Left cardiac atrium (tissue), 4 donors: Measurements from ENCODE around the gene RGS10. TPM values are rescaled to one million over a fixed set of nuclear protein-coding genes. Genes with fewer than 3 reads are reported as not detected.

Experiments used
- ATAC-seq, 2 donors: fragments of 200-7000 bp; cut with Tn5 transposase; one replicate each; pipeline ENCODE4 v1.9.1; 2020; ENCODE audit warnings: mild to moderate bottlenecking in 2 of 2, moderate library complexity in 2 of 2
- DNase-seq: peaks from one replicate; pipeline ENCODE4 v3.0.0-alpha.2; 2020
- intact Hi-C, 2 donors: fragments of 100-400 bp; cut with DNase I; formaldehyde crosslinking; loops; one replicate each; pipeline versions ENCODE4 v1.14.1 to v1.15.1; 2022 to 2023
- total RNA-seq, 2 donors: library from RNA; stranded (reverse); fragmentation: NEBNext Ultra II Directional; extraction: Animal tissue kit (Norgen Biotek cat#: 25700); gene quantifications; one replicate each; pipeline ENCODE4 v1.2.1, GENCODE V29; 2021
- donor health status: DM: no; HTN: yes; CAD: no.
- donor health status: DM: no; HTN: yes; CAD: no; lungs with severe emphysema.
- donor health status: DM: yes; HTN: yes; CAD: no.
- donor health status: Dilated cardiomyopathy.

RGS10 gene
- total RNA-seq, 2 donors from 2014 or later, result 7.0 to 12.5 TPM

DNA sequence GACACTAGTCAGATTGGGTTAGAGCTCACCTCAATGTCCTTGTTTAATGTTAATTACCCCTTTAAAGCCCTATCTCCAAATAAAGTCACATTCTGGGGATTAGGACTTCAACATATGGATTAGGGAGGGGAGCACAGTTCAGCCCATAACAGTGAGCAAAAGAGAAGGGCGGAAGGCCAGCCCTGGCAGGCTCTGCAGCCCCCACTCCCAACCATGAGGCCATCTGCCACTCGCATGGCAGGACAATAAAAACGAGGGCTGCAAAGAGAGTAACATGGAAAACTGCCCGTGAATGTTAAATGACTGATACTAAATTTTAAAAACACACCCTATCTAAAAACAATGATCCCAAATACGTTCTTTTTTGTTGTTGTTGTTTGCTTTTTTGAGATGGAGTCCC is 38.7 kb downstream of the RGS10 start:
- intact Hi-C loops, result no loop called here
- DNase-seq (no peak), ATAC-seq (no peak)

DNA sequence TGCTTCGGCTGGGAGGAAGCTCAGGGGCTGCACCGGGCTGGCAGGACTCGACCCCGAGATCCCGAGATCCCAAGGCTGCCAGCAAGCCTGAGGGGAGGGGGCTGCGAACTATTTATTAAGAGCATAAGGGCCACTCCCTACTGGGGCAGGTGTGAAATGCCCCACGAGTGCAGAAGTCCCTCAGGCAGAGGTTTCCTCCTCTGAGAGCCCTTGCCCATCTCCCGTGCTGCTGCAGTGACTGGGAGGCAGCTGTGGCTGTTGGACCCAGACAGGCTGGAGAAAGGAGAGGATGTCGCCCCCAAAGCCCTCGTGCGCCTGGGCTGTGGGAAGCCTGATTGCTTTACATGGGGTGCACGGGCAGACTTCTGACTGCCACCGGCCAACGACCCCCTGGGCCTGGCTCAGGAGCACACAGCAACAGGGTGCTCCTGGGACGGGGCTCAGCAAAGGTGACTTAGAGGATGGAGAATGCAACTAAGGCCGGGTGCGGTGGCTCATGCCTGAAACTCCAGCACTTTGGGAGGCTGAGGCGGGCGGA is 39.8 kb downstream of the RGS10 start:
- no peak for ATAC-seq
- DNase-seq, result no peak
- intact Hi-C loops, result no loop called here

DNA sequence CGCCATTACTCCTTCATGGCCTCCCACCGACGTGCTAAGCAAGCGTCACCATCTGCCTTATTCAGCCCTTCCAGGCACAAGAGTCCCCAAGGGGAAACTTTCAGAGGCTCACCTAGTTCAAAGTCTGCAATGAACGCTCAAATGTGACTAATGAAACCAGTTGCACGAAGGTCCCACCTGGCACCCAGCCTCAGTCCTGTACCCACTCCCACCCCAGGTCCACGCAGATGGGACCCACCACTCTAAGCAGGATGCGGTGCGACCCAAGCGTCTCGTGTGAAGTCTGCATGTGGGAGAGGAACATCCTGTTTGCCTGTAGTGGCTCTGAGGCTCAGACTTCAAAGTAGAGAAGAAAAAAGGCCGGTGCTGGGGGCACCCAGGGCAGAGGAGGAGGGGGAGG is 40.3 kb downstream of the RGS10 start:
- DNase-seq (no peak), ATAC-seq (peak; percentile 29 to 45)
- intact Hi-C loops, result no loop called here

DNA sequence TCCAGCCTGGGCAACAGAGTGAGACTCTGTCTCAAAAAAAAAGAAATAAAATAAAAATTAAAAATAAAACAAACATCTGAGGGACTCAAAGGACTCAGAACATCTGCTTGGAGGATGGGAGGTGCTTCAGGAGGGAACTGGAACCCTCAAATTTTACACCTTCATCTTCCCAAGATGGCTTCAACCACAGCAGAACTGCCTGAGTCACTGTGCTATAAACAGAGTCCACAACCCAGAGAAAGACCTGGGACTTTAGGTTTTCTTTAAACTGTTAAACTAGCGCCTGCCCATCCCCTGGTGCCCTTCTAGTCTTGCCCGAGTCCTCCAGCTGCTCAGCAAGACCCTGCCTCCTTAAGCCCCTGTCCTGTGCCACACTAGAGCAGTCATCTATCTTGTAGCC is 40.8 kb downstream of the RGS10 start:
- no peak for ATAC-seq
- DNase-seq, result no peak
- intact Hi-C loops, result no loop called here

DNA sequence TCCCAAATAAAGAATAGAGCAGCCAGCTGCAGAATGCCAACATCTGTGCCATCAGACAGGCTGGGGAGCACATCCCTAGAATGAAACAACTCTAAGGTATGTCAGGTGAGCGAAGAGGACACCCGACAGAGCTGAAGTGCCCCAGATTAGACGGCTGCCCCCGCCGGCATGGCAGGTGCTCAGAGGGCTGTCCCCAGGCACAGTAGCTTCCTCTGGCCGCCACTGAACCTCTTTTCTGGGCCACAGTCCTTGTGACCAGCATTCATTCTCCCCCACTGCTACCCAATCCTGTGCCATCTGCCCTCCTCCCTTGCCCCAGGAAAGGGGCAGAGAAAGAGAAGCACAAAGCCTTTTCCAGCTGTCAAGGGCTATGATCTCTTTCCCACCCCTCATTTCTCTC is 41.7 kb downstream of the RGS10 start:
- DNase-seq (no peak), ATAC-seq (no peak)
- intact Hi-C loops, result no loop called here

DNA sequence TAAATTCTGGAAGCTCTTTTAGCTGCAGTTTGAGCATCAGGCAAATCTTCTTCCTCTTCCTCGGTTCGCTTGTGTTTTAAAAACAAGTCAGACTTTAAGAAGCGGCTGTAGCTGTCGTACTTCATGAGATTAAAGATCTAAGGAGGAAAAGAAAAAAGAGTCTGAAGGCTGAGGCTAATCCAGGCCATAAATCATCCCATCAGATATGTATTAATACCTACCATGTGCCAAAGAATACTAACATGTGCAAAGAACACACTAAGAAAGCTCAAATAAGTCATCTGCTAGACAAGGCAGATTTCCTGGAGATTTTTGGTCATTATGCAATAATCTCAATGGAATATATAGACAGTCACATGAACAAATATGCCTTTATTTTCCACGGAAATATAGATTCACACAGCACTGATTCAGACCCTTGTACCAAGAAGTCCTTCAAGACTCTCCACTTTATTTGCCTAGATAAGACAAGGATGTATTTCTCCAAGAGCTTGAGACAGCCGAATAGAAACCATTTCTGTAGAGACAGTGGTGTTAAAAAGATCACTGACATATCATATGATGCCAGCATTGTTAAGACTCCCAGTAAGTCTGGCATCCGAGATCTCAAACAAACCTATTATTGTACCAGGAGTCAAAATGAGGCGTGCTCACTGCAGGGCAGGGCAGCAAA is 42.3 kb downstream of the RGS10 start:
- no peak for ATAC-seq
- intact Hi-C loops, result no loop called here
- DNase-seq, result no peak

DNA sequence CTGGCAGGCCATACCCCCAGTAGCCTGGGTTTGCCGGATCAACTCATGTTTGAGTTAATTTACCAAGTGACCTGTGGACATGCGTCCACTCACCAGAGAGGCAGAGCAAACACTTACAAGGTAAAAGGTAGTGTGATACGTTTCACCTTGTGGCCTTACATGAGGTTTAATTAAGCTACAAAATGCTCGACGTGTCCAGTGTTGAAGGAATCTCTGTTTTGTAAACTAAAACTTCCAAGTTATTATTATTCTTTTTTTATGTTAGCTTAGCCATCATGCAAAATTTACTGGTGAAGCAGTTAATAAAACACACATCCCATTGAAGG is 42.9 kb downstream of the RGS10 start:
- ATAC-seq (no peak), DNase-seq (no peak)
- intact Hi-C loops, result no loop called here

DNA sequence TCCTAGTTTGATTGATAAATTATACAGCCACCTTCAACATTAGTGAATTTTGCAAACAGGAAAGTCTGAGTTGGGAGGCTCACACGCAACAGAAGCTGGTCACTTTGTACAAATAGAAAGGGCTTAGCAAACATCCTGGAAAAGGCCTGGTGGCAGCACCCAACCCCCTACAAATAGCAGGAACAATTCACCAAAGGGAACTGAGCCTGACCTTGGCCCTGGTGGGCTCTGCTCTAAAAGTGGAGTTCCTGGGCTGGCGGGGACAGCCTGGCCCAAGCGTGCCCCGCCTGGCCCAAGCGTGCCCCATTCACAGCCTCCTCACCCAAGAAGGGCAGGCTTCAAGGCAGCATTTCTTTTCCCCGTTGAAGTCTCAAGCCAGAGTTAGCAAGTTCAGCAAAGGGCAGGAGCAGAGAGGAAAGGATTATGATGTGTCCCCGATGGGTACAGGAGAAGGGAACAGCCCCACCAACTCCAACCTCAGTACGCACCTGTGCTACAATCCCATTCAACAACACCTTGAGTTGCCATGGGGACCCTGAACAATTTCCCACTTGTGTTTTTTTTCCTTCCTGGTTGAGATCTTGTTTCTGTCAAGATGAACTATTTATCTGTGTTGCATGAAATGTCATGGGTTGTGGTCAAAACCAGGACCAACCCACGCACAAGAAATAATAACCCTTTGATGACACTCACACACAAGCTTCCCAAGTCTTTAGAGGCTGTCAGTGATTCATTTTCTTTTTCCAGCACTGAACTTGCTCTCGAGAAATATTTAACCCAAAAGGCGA is 43.4 kb downstream of the RGS10 start:
- DNase-seq, result no peak
- intact Hi-C loops, result no loop called here
- ATAC-seq, result no peak

DNA sequence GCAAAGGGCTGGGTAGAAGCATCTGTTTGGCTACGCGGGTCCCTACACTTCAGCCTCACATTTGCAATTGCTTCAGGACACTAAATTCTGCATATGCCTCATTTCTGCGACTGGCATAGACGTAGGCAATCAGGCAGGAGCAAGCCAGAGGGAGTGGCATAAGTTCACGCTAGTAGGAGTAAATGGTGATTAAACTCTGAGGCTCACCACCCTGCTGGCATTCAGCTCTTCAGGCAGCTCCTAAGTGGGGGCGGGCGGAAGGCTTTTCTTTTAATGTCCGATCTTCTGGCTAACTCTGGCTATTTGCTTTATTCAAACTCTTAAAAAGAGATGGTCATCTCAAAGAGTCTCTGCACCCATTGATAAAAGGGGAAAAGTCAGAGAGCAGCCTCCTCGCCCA is 45.3 kb downstream of the RGS10 start:
- DNase-seq, result no peak
- intact Hi-C loops, result no loop called here
- ATAC-seq, result peak in 1 of 2 donors; percentile 46

DNA sequence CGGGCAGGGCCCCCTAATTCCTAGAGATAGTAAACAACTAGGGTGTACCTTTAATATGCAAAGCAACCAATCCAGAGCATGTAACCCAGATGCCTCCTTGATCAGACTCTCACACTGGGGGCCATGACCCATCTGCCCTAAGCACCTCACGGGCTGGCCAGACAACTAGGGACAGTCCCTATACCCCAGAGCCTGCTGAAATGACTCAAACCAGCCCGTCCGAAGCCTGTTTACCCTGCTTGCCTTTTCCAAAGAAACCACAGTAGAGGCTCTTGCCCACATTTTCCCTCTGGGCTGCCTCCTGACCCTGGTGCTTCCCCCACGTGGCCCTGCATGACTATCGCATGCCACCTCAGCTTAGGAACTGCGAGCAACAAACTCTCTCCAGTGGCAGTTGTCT is 46.2 kb downstream of the RGS10 start:
- DNase-seq (no peak), ATAC-seq (no peak)
- intact Hi-C loops, result no loop called here

DNA sequence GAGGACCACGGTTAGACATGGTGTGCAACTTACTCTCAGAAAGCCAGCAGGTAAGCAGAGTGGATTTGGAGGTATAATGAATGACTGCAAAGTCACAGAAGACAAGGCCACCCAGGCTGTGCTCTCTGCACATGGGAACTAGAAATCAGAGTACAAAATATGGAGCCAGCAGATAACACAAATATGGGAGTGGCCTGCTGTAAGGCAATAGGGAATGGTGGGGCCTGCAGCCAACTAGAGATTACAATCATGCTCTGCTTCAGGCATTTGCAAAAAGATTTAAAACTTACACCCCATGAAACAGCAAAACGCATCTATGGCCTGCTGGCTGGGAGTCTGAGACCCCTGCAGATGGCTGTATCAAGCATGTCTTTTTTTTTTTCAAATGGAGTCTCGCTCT is 47.0 kb downstream of the RGS10 start:
- no peak for DNase-seq
- intact Hi-C loops, result no loop called here
- no peak for ATAC-seq

DNA sequence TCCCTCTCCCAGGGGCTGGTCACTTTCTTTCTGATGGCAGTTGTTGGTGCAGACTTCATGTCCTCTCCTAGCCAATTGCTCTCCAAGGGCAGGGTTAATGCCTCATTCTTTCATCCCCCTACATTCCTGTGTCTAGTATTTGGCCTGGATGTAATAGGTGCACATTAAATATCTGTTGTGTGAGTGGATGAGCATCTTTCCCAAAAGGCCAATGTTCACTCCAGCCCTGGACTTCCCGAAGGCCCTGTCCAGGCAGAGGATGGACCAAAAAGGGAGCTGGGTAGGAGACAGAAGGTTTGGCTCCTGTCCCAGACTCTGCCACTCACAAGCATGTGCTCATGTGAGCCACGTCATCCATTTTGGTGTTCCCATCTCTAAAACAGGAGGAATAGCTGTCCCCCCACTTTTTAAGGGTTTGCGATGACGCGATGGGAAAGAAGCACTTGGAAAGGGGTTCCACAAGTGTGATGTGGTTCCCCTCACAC is 47.5 kb downstream of the RGS10 start:
- DNase-seq, result no peak
- intact Hi-C loops, result no loop called here
- peak in 1 of 2 donors; percentile 28 for ATAC-seq

DNA sequence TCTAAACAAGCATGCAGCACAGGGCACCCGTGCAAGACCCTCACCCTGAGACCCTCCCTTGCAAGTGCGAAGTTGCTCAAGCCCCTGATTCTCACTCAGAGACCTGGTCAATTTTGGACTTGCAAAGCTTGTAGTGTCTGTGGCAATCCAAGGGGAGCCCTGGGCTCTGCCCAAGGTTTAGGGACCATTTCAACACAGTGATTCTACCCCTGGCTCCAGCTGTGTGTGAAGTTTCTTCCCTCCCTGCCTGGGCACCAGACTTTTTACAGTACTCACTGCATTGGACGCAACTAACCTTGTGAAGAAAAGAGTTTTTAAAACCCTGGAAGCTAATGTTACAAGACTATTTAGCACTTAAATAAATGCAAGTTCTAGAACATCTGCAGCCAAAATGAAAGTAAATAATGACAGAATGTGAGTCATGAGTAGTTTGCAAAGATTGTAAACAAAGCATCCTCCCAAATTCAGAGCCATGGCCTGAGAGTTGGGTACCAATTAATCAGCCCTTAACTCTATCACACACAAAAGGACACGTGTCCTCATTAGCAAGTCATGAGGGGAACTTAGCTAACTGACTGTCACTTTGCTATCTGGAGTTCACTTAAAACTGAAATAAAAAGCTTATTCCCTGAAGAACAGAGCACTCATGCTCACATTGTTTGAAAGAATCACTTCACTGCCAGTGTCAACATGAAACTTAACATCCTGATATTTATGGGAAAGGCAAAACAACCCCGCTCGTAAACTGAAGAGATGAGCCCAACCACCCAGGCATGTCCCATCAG is 48.1 kb downstream of the RGS10 start:
- DNase-seq (no peak), ATAC-seq (no peak)
- intact Hi-C loops, result no loop called here

DNA sequence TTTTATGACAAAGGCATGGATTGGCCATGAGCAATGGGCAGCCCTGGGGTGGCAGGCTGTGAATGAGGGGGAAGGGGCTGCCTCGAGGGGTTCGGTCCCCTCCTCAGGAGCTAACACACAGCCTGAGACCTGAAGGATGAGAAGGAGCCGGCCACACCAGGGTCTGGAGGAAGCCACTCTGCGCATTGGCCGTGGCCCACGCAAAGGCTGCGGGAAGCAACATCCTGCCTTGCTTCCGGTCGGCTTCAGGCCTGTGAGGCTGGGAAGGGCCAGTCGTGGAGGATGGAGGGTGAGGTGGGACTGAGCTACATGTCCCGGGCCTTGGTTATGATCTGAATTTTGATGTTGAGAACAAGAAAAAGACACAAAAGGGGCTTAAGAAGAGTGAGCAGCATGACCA is 49.4 kb downstream of the RGS10 start:
- intact Hi-C loops, result no loop called here
- DNase-seq (no peak), ATAC-seq (no peak)

DNA sequence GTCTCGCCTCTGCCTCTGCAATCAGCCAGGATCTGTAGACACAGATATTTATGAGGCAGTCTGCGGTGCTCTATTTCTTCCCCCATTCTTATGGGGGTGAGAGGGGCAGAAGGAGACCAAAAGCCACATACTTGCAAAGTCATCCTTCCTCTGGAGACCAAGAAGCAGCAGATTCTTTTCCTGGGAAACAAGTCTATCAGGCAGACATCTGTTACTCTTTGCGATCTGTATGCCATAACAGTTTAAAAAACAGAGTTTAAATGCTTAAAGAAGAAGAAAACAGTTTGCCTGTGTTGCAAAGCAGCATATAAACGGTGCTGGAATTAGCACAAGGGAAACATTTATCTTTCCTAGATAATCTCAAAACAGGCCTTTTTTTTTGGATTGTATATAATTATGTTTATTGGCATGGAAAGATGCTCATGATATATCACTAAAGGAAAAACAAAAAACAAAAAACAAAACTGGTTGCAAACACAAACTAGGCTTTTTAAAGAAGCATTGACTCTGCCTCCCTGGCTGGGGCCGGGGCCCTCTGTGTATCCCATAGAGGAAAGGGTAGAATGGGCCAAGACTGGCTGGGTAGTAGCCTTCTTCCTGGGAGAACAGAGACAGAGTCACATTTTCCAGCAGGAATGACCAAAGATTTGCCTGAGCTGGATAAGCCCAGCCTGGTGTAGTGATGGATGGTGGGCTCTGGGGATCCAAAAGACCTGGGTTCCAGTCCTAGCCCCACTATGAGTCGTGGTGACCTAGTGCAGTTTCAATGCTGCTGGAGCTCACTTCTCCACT is 50.4 kb downstream of the RGS10 start:
- DNase-seq (no peak), ATAC-seq (no peak)
- intact Hi-C loops, result no loop called here

DNA sequence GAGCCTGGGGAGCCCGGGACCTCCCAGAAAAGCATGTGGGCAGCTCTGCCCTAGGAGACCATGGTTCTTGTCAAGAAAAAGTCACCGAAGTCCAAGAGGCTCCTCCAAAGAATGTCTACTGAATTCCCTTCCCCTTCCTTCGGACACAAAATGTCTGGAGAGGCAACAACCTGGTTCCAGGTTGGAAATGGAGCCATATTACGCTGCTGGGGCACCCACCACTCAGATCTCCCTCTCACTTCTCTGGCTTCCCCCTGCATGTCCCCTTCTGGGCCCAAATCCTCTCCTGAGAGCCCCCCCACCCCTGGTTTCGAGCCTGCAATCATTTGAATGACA is 52.6 kb downstream of the RGS10 start:
- ATAC-seq, result no peak
- intact Hi-C loops, result loop anchor here in 1 of 2 donors (2.0 kb wide), 1 partner anchor 291 kb away; no protein-coding TSS in a partner anchor

DNA sequence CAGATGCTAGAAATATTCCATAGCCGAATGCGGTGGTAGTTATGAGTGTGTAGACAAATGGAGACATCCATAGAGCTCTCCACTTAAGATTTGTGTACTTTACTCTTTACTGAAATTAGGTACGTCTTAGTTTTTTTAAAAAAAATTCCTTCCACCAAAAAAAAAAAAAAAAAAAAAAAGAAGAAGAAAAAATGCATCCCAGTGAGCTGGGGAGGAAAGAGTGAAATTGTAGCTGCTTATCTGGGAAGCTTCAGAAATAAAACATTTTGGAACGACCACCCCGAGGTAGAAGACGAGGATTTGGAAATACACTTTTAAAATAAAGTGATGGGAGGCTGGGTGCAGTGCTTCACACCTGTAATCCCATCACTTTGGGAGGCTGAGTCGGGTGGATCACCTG is 53.8 kb downstream of the RGS10 start:
- DNase-seq (no peak), ATAC-seq (no peak)
- intact Hi-C loops, result loop anchor here in 1 of 2 donors (2.0 kb wide), 1 partner anchor 290 kb away; no protein-coding TSS in a partner anchor

More for the DNA sequence above, 52.6 kb downstream of the RGS10 start:
- DNase-seq, result no peak

DNA sequence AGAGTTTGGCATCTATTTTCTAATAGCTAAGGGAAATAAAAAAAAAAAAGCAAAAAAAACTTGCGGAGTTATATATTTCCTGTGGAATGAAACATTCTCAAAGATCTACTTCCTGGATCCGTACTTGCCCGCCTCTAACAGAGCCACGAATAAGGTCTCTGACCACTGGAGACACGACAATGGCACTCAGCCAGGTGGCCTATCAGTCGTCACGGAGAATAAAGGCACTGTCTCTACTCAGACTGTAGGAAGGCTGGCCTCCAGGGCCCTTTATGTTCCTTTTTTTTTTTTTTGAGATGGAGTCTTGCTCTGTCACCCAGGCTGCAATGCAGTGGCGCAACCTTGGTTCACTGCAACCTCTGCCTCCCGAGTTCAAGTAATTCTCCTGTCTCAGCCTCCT is 58.7 kb downstream of the RGS10 start:
- intact Hi-C loops, result no loop called here

DNA sequence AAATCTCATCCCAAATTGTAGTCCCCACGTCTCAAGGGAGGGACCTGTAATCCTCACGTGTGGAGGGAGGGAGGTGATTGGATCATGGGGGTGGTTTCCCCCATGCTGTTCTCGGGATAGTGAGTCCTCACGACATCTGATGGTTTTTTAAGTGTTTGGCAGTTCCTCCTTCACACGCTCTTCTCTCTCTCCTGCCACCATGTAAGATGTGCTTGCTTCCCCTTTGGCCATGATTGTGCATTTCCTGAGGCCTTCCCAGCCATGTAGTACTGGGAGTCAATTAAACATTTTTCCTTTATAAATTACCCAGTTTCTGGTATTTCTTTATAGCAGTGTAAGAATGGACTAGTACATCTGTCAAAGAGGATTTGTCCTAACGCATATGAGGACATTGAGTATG is 59.5 kb downstream of the RGS10 start:
- ATAC-seq (no peak), DNase-seq (no peak)
- intact Hi-C loops, result no loop called here

More for the DNA sequence above, 58.7 kb downstream of the RGS10 start:
- no peak for ATAC-seq
- DNase-seq, result no peak
